GM18861 (cell line): Measurements from ENCODE around the gene TANK.
"Not testable (repeated sequence)": the region's sequence is repeated elsewhere in the genome, so short reads cannot be mapped to it uniquely, and the experiment has no call there.

Experiments used
- ATAC-seq: cut with Tn5 transposase; IDR thresholded peaks from one replicate; pipeline ENCODE4 v1.9.1; 2021; ENCODE audit not compliant: unreplicated experiment

The TANK gene

GRCh38 chr2:161160226-161161073, at the start of gene TANK:
TANK (plus strand) TSS chr2:161160428; CDS start chr2:161179663, 19,235 bp downstream.
- peak; percentile 78 for ATAC-seq

- ATAC-seq = no peak
These were observed 48.7 kb upstream of the TANK start for GRCh38 chr2:161111531-161111930.

- no peak for ATAC-seq
These were observed 47.3 kb upstream of the TANK start for GRCh38 chr2:161112908-161113307.

- ATAC-seq = peak; percentile 45
These were observed 46.3 kb upstream of the TANK start for GRCh38 chr2:161113693-161114575.

- ATAC-seq = no peak
These were observed 45.0 kb upstream of the TANK start for GRCh38 chr2:161115205-161115604.

GRCh38 chr2:161115605-161116380, 44.4 kb upstream of the TANK start:
- ATAC-seq = no peak

GRCh38 chr2:161116509-161116908, 43.7 kb upstream of the TANK start:
- ATAC-seq = no peak

GRCh38 chr2:161117506-161117905, 42.7 kb upstream of the TANK start:
- no peak for ATAC-seq

GRCh38 chr2:161118722-161119121, 41.5 kb upstream of the TANK start:
- ATAC-seq = peak; percentile 50

- ATAC-seq = no peak
These were observed 40.7 kb upstream of the TANK start for GRCh38 chr2:161119483-161119882.

GRCh38 chr2:161120775-161121174, 39.5 kb upstream of the TANK start:
- ATAC-seq = no peak

- no peak for ATAC-seq
These were observed 38.6 kb upstream of the TANK start for GRCh38 chr2:161121622-161122021.

GRCh38 chr2:161122772-161123530, 37.3 kb upstream of the TANK start:
- peak; percentile 49 for ATAC-seq

- ATAC-seq = no peak
These were observed 36.6 kb upstream of the TANK start for GRCh38 chr2:161123531-161124030.

GRCh38 chr2:161124201-161124600, 36.0 kb upstream of the TANK start:
- no peak for ATAC-seq

GRCh38 chr2:161128885-161129284, 31.3 kb upstream of the TANK start:
- no peak for ATAC-seq

- ATAC-seq = no peak
These were observed 29.9 kb upstream of the TANK start for GRCh38 chr2:161130354-161130753.

GRCh38 chr2:161131074-161131680, 29.1 kb upstream of the TANK start:
- ATAC-seq = no peak

- ATAC-seq = no peak
These were observed 28.4 kb upstream of the TANK start for GRCh38 chr2:161131804-161132203.

- ATAC-seq = not testable (repeated sequence)
These were observed 27.8 kb upstream of the TANK start for GRCh38 chr2:161132384-161132783.
